HG02642 (cell line): ENCODE measurements around the gene ARHGEF12.

ENCODE experiments used
- ATAC-seq: cut with Tn5 transposase; IDR thresholded peaks from one replicate; pipeline ENCODE4 v1.9.1; 2021; ENCODE audit warnings: mild to moderate bottlenecking; ENCODE audit not compliant: unreplicated experiment, poor library complexity

ARHGEF12 gene

GRCh38 chr11:120511820-120512738 is 175.9 kb downstream of the ARHGEF12 start:
- ATAC-seq: no peak

- no peak for ATAC-seq
Observed at GRCh38 chr11:120512739-120513435, 176.7 kb downstream of the ARHGEF12 start.

DNA sequence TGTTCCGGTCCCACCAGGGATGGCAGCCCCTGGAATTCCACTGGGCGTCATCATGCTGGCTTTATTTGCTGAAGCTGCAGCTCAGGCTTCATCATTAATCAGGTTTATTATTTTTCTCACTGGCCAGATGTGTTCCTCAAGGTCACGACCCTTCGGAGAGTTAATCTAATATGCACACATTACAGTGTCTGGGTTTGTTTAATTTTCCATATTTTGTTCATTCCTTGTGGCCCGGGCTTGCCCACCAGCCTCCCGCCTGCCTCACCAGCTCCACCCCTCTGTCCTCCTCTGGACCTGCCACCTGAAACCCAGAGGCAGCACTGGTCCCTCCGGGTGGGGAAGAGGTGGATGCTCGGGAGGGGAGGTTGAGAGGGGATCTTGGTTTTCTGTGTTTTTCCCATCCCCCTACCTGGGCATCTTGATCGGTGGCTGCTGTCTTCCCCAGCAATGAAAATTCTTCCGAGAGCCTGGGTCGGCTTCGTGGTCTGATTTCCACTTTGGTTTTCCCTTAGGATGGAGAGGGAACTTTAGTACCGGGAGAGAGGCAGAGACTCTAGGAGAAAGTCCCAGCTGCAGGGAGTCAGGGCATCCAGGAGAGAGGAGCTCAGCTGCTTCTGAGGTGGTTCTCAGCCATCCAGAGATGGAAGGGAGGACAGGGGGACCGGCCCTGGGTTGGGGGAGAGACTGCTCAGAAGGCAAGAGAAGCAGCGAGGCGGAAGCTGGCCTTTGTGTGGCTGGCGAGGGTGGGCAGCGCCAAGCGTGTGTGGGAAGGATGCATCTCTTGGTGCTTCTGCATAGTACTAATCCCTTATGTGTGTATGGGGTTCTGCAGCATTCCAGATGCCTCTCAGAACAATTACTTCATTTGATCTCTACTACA is 177.5 kb downstream of the ARHGEF12 start:
- no peak for ATAC-seq

GRCh38 chr11:120514541-120515121 is 178.4 kb downstream of the ARHGEF12 start:
- ATAC-seq: no peak

- ATAC-seq: no peak
Observed at GRCh38 chr11:120515186-120515723, 179.0 kb downstream of the ARHGEF12 start.

GRCh38 chr11:120516461-120517389 is 180.5 kb downstream of the ARHGEF12 start:
- no peak for ATAC-seq

- no peak for ATAC-seq
Observed at GRCh38 chr11:120517390-120517761, 181.2 kb downstream of the ARHGEF12 start.

GRCh38 chr11:120517801-120518291 is 181.6 kb downstream of the ARHGEF12 start:
- ATAC-seq: no peak

GRCh38 chr11:120518356-120518755 is 182.1 kb downstream of the ARHGEF12 start:
- ATAC-seq: no peak

DNA sequence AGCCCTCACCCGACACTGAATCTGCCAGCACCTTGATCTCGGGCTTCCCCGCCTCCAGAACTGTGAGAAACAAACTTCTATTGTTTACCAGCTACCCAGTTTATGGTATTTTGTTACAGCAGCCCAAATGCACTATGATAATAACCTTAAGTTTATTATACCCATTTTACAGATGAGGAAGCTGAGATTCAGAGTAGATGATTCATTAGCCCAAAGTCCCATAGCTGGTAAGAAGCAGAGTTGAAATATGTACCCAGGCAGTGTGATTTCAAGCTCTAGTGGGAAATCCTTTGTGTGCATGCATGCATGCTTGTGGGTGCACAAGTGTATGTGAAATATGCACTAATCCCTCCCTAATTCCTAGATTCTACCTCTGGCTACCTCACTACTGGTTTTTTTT is 183.3 kb downstream of the ARHGEF12 start:
- ATAC-seq: no peak

- no peak for ATAC-seq
Observed at GRCh38 chr11:120520091-120520822, 184.0 kb downstream of the ARHGEF12 start.

- ATAC-seq: no peak
Observed at GRCh38 chr11:120521176-120521575, 185.0 kb downstream of the ARHGEF12 start.

DNA sequence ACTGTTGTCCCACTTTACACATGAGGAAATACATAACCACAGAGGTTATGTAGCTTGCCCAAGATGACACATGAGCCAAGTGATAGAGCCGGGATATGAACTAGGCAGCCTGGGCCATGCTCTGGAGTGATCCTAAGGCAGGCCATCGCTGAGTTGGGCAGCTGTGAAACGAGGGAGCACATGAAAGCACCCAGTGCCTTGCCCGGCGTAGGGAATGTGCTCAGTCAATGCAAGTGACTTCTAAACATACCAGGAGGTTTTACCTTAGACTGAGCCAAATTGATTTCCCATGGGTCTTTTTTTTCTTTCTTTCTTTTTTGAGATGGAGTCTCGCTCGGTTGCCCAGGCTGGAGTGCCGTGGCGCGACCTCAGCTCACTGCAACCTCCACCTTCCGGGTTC is 185.8 kb downstream of the ARHGEF12 start:
- ATAC-seq: no peak

DNA sequence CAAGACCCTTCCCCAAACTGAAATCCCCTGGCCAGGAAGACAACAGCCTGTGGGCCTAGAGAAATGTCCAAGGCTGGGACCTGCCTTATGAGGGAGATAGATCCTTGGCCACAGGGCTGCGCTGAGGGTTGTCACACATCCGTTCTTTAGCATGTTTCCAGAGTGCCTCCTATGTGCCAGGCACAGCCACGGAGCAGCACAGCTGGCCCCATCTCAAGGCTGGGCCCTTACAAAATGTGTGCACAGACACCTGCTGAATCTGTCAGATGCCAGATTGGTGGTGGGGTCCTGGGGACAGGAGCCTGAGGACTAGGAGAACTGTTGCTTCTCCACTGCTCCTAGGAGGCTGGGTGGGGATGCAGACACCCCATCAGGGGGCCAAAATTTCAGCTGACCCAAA is 186.5 kb downstream of the ARHGEF12 start:
- ATAC-seq: no peak

GRCh38 chr11:120523196-120523595 is 187.0 kb downstream of the ARHGEF12 start:
- no peak for ATAC-seq

- ATAC-seq: no peak
Observed at GRCh38 chr11:120524536-120525085, 188.4 kb downstream of the ARHGEF12 start.

- no peak for ATAC-seq
Observed at GRCh38 chr11:120525261-120526171, 189.3 kb downstream of the ARHGEF12 start.
